GM18498 (cell line): Measurements from ENCODE around the gene SLC1A1.

Source experiments
- ATAC-seq: cut with Tn5 transposase; IDR thresholded peaks from one replicate; pipeline ENCODE4 v1.9.1; 2021; ENCODE audit warnings: mild to moderate bottlenecking, moderate library complexity; ENCODE audit not compliant: unreplicated experiment

SLC1A1 gene

DNA sequence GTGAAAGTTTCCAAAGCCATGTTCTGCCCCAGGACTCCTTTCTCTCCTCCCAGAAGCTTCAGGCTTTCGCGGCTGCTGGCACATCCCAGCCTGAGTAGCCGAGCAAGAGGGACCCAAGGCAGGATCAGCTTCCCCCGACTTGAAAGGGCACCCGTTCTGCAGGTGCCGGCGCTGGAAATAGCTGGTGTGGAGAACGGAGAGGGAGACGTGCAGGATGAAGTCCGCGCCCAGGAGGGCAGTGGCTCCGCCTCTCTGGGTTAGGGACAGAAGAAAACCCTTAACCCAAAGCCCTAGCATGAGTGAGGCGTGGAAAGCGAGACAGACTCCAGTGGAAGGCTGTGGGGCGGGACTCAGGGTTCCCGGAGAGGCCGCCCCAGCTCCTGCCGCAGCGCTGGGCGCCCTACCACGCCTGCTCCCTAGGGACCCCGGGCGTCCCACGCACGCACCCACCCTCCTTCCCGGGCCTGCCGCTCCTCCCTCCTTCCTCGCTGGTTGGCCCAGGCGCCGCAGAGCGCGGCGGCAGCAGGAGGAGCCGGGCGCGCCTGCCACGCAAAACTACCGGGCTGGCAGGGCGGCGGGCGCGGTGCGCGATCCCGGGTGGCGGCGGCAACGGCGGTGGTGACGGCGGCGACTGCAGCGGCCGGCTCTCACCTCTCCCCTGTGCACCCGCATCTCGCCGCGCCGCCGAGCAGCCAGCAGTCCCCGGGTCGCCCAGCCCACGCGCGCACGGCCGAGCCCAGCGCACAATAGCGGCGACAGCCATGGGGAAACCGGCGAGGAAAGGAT, at the start of gene SLC1A1:
TSS of gene SLC1A1 (plus strand) at position 550 of the 786 bp plus-strand sequence. CDS start at position 762, 212 bp downstream.
- peak; percentile 77 for ATAC-seq

GRCh38 chr9:4442806-4443205, 47.5 kb upstream of the SLC1A1 start:
- ATAC-seq = no peak

- no peak for ATAC-seq
Measured at GRCh38 chr9:4443439-4443838, 46.8 kb upstream of the SLC1A1 start.

DNA sequence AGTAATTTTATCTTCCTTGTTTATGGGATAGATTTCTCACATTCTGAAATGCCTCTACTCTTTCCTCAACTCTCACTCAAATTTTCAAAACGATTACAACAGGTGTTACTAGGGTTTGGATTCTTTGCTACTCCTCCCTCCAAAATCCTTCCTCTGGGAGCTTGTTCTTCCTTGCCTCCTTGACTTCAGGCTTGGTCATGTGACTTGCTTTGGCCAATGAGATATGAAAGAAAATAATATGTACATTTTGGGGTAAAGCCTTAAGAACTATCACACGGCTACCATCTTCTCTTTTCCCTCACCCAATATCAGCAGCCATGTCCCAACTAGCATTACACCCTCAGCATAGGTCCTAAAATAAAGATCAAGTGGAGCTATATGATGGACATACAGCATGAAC, 28.8 kb upstream of the SLC1A1 start:
- ATAC-seq = no peak

DNA sequence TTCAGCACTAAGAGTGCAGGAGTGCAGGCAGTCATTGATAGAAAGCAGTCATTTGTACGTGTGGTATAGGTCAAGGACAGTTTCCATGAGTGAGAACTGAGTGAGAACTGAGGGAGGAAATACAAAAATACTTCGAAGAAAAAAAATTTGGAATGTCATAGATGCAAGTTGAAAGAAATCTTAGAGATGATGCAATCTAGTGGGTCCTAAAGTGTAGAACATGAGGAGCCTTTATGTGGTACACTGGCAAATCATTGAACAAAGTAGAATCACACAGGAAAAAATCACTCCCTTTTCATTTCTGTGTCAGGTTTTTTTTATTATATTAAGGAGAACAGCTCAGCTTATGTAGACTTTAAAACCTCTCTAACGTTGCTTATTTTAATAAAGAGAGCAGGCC, 26.4 kb upstream of the SLC1A1 start:
- no peak for ATAC-seq

DNA sequence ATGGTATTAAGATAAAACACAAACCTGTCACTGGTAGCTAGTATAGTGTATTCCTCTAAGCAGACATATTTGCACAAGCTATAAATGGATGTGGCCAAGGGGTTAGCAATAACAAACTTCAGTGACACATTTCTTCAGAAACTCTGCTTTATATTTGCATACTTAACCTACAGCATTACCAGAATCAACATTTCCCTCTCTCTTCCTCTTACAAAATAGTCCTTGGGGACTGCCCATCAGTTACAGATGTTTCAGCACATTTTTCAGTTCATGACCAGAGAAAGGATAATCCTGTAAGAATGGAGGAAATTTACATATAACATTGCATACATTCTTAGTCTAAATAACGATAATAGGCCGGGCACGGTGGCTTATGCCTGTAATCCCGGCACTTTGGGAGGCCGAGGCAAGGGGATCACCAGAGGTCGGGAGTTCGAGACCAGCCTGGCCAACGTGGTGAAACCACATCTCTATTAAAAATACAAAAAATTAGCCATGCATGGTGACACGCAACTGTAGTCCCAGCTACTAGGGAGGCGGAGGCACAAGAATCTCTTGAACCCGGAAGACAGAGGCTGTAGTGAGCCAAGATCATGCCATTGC, 25.3 kb upstream of the SLC1A1 start:
- ATAC-seq = peak; percentile 95

- ATAC-seq = no peak
Measured at GRCh38 chr9:4465910-4466309, 24.4 kb upstream of the SLC1A1 start.

DNA sequence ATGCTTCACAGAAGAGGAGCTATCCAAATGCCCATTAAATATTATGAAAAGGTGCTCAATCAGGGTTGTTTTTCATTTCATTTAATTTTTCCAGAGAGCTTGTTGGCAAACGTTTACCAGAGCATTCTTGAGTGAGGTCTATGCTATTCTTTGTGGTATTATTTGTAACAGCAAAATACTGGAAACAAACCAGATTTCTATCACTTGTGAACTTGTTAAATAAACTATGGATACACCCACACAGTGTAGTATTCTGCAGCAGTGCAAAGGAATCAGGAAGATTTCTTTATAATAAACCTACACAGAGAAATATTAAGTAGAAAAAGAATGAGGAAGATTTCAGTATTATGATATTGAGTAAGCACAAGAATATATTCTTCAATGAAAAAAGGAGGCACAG, 15.0 kb upstream of the SLC1A1 start:
- no peak for ATAC-seq

- ATAC-seq = peak; percentile 25
Measured at GRCh38 chr9:4486176-4486575, 4.1 kb upstream of the SLC1A1 start.

DNA sequence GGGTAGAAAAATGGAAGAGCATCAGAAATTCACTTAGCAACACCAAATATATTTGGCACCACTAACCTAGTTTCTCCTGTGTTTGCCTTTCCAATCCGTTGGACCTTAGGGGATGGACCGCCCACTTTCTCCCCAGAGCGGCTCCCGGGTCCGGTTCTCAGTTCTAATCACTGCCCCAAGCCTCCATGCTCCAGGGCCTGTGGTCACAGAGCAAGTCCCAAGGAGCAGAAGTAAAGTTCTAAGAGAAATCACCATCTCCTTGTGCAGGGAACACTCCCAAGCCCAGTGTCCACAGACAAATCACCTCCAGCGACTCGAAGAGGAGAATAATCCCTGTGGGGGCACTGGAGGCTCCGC, 728 bp upstream of the SLC1A1 start:
- ATAC-seq = peak; percentile 2

DNA sequence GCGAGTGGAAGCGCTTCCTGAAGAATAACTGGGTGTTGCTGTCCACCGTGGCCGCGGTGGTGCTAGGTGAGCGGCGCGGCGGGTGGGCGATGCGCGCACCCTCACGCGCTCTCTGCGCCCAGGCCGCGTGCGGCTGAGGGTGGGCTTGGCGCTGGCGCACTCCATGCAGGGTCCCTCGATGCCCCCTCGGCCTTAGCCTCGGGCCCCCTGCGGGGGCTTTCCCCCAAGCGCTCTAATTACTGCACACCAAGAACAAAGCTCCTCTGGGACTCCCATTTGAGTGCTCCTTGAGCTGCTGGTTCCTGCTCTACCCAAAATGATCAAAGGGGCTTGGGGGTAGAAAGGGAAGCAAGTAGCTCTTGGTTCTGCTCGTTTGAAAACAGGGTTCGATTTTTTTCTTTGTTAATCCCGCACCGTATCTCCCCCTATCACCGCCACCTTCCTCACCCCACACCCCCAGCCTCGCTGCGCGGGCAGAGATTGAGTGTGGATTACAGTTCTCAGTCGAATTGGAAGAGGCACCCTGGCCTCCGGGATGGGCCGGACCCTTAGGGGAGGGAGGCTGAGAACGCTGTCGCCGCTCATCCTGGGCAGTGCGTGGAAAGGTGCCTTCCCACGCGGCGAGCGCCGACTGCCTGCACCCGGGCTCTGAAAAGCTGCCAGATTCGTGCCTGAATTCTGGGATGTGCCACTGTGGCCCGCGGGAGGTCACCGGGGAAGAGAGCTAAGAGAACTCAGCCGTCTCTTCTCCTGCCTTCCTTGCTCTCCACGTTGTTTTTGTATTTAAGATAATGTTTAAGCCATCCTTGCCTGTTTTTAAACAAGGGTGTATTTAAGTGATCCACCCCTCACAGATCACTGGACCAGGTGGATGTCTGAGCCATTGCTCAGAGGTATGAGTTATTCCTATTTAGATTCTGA, 697 bp downstream of the SLC1A1 start:
- peak; percentile 16 for ATAC-seq

DNA sequence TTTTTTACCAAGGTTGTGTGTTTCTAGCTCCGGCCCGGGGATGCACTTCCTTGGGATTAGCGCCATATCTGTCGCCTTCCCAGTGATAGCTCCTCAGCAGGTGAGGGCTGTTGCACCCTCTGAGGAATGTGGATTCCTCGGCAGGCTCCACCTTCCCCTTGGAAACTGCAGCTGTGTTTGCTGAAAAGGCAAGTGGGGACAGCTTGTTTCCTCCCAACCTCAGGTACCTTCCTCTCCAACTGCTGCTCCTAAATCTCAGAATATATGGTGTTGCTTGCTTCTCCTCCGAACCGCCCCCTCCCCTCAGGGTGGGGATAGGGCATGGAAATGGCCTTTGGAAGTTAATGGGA, 1.3 kb downstream of the SLC1A1 start:
- ATAC-seq = no peak

GRCh38 chr9:4494332-4494731, 4.1 kb downstream of the SLC1A1 start:
- ATAC-seq = no peak

GRCh38 chr9:4494806-4495205, 4.5 kb downstream of the SLC1A1 start:
- no peak for ATAC-seq

DNA sequence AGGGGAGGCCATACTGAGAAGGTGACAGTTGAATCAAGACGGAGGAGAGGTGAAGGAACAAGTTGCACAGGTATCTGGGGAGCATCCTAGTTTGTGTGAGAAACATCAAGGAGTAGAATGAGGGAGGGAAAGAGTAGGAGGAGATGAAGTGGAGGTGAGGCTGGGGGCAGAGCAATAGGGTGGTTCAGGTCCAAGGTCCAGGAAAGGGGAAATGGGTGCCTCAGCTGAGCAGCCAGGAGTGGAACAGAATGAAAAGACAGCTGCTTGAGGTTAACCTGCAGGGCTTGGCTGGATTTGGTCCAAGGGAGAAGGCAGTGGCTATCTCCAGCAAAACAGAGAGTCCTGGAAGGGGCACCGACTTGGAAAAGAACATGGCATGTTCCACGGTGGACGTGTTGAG, 5.3 kb downstream of the SLC1A1 start:
- ATAC-seq = no peak

DNA sequence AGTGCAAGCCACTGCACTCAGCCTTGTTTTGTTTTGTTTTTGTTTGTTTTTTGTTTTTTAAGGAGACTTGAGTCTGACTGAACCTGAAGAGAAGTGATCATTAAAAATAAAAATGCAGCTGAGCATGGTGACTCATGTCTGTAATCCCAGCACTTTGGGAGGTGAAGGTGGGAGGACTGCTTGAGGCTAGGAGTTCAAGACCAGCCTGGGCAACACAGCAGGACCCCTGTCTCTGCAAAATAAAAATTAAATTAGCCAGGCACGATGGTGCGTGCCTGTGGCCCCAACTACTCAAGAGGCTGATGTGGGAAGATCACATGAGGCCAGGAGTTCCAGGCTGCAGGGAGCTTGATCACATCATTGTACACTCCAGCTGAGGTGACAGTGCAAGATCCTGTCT, 6.2 kb downstream of the SLC1A1 start:
- no peak for ATAC-seq

- no peak for ATAC-seq
Measured at GRCh38 chr9:4497395-4497794, 7.1 kb downstream of the SLC1A1 start.

GRCh38 chr9:4497855-4498254, 7.6 kb downstream of the SLC1A1 start:
- no peak for ATAC-seq

GRCh38 chr9:4499917-4500316, 9.6 kb downstream of the SLC1A1 start:
- no peak for ATAC-seq

DNA sequence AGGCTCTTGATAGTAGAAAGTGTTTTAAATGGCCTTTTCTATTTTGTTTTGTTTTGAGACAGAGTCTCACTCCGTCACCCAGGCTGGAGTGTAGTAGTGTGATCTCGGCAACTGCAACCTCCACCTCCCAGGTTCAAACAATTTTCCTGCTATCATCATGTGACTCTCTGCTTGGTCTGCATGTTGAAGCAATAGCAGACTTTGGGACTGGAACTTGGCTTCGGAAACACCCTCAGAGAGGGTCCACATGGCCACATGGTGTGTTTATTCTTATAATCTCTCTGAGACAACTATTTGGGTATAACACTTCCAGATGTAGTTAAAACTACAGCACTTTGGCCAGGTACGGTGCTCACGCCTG, 10.9 kb downstream of the SLC1A1 start:
- ATAC-seq = no peak

DNA sequence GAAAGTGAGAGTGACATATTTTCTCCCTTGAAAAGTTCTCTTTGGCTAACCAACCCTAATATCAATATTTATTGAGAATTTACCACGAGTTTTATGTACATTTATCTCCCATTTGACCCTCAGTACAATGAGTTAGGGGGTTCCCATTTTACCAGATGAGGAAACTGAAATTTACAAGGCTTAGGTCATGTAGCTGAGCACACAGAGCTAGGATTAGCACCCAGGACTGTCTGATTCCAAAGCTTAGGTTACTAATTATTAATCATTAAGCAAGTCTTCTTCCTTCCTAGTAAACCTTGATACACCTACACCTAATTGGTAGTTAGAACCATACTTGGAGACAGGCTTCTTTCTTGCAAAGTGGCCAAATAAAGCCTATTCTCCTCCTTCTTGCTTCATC, 12.2 kb downstream of the SLC1A1 start:
- no peak for ATAC-seq

DNA sequence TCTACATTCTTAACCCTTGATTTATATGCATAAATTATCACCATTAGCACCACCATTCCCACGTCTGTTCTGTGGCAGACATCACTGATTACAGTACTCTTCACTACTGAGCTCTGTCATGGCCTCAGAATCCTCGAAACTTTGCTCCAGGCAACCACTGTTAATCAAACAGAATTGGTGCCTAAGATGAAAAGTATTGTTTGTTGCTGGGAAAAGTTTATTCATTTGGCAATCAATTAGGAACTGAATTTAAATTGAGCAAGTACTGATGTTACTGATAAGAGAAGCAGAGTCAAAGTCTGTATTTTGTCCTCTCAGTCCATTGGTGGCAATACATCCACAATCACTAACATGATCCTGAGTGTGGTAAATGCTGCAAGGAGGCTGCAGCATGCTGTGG, 12.8 kb downstream of the SLC1A1 start:
- no peak for ATAC-seq
